ENCODE measurements around the gene ACAT2. TPM values are rescaled to one million over a fixed set of nuclear protein-coding genes. Genes with fewer than 3 reads are reported as not detected.
A peak's percentile ranks its signal among the peaks of the same experiment; 100 is the strongest.
"Not testable (repeated sequence)": the region's sequence is repeated elsewhere in the genome, so short reads cannot be mapped to it uniquely, and the experiment has no call there.

ACAT2 gene
- total RNA-seq, 1 donor from 2014 or later: 11.3 TPM

DNA sequence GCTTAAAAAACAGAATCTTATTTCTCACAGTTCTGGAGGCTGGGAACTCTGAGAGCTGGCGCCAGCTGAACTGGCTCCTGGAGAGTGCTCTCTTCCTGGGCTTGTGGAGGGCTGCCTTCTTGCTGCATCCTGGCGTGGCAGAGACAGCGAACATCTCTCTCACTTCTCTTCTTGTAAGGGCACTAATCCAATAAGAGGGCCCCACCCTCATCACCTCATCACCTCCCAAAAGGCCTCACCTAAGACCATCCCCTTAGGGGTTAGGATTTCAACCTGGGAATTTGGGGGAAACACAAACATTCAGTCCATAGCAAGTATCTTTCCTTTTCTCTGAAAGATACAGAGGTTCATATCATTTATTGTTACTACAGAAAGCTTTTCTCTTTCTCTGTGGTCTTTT lies 62.1 kb downstream of the ACAT2 start:
- no peak overlapping the region for H3K4me3 ChIP-seq
- intact Hi-C loops (cut with DNase I): no loop called here
- TF ChIP-seq, protein P1, sequence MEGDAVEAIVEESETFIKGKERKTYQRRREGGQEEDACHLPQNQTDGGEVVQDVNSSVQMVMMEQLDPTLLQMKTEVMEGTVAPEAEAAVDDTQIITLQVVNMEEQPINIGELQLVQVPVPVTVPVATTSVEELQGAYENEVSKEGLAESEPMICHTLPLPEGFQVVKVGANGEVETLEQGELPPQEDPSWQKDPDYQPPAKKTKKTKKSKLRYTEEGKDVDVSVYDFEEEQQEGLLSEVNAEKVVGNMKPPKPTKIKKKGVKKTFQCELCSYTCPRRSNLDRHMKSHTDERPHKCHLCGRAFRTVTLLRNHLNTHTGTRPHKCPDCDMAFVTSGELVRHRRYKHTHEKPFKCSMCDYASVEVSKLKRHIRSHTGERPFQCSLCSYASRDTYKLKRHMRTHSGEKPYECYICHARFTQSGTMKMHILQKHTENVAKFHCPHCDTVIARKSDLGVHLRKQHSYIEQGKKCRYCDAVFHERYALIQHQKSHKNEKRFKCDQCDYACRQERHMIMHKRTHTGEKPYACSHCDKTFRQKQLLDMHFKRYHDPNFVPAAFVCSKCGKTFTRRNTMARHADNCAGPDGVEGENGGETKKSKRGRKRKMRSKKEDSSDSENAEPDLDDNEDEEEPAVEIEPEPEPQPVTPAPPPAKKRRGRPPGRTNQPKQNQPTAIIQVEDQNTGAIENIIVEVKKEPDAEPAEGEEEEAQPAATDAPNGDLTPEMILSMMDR (IDR thresholded peaks at IDR 0.05): no peak
- no peak for TF ChIP-seq POLR2A (IDR thresholded peaks at IDR 0.05)
- no peak for TF ChIP-seq POLR2AphosphoS5 (IDR thresholded peaks at IDR 0.05; ENCODE audit: insufficient read depth in 1 of 2, low read depth in 1 of 2)
- no peaks in the 10 kb centered on the region for H3K4me1 ChIP-seq
- H3K36me3 ChIP-seq: no peaks in the 10 kb centered on the region
- no peaks in the 10 kb centered on the region for H3K27me3 ChIP-seq
- no peak overlapping the region for H3K27ac ChIP-seq
- no peak for DNase-seq (ENCODE audit: extremely low spot score in 2 of 2)
- no peaks in the 10 kb centered on the region for H3K9me3 ChIP-seq

DNA sequence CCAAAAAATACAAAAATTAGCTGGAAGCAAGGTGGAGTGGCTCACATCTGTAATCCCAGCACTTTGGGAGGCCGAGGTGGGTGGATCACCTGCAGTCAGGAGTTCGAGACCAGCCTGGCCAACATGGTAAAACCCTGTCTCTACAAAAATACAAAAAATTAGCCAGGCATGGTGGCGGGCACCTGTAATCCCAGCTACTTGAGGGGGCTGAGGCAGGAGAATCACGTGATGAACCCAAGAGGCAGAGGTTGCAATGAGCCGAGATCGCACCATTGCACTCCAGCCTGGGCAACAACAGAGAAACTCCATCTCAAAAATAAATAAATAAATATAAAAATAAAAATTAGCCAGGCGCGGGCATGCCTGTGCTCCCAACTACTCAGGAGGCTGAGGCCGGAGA lies 62.8 kb downstream of the ACAT2 start:
- H3K36me3 ChIP-seq; H3K4me3 ChIP-seq; DNase-seq (ENCODE audit: extremely low spot score in 2 of 2); intact Hi-C loops (cut with DNase I); H3K4me1 ChIP-seq; H3K27ac ChIP-seq; H3K27me3 ChIP-seq; H3K9me3 ChIP-seq: not testable (repeated sequence)

DNA sequence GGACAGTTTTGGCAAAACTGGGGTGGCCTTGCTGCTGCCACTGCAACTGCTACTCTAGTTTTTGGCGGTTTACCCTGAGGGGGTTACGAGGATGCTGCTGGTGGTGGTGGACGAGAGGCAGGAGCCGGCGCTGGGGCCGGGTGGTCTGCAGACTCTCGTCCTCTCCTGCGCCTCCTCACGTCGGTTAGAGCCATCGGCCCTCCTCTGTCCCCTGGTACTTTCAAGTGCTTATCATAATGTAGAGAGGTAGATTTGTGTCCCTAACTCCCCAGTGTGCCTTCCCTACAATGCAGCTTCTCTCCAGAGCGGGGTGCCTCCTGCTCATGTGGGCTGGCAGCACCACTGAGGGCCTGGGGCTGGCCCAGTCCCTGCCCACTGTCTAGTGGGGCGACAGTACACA lies 64.2 kb downstream of the ACAT2 start:
- Histone ChIP-seq H3K9me3 (no peaks in the 10 kb centered on the region), H3K36me3 (no peaks in the 10 kb centered on the region), H3K27me3 (no peaks in the 10 kb centered on the region), H3K4me3 (no peak overlapping the region), H3K4me1 (no peaks in the 10 kb centered on the region), H3K27ac (no peak overlapping the region)
- no peak for TF ChIP-seq POLR2AphosphoS5 (IDR thresholded peaks at IDR 0.05; ENCODE audit: insufficient read depth in 1 of 2, low read depth in 1 of 2)
- TF ChIP-seq POLR2A (IDR thresholded peaks at IDR 0.05): no peak
- TF ChIP-seq, protein P1 (IDR thresholded peaks at IDR 0.05): no peak
- no peak for DNase-seq (ENCODE audit: extremely low spot score in 2 of 2)
- intact Hi-C loops (cut with DNase I): no loop called here

DNA sequence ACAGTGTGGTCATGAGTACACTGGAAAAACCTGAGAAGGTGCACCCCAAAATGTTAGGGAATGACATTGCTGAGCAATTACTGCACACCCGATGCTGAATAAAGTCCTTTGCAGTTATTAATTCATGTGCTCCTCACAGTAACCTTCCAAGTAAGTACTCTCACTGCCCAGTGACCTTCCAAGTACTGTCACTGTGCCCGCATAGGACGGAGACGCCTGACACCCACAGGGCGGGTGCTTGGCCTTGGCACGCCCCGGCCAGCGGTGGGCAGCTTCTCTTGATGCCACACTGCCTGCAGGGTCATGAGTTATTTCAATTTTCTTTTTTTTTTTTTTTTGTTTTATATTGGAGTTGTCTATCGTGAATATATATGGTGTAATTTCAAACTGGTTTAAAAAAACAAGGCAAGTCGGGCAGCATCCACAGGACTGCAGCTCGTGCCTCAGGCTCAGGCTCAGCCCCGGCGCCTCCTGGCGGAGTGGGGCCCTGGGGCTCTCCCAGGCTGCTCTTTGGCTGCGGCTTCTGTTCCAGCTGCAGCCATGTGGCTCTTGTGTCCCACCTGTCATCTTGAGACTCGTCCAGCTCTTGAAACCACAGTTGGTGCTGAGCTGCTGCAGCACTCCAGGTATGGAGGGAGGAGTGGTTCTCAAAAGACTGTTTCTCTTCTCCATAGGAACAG lies 65.3 kb downstream of the ACAT2 start:
- no peak for TF ChIP-seq POLR2AphosphoS5 (IDR thresholded peaks at IDR 0.05; ENCODE audit: insufficient read depth in 1 of 2, low read depth in 1 of 2)
- TF ChIP-seq, protein P1 (IDR thresholded peaks at IDR 0.05): no peak
- TF ChIP-seq POLR2A (IDR thresholded peaks at IDR 0.05): no peak
- no peaks in the 10 kb centered on the region for H3K27me3 ChIP-seq
- intact Hi-C loops (cut with DNase I): no loop called here
- H3K36me3 ChIP-seq: no peaks in the 10 kb centered on the region
- no peak overlapping the region for H3K4me3 ChIP-seq
- no peaks in the 10 kb centered on the region for H3K9me3 ChIP-seq
- H3K4me1 ChIP-seq: no peaks in the 10 kb centered on the region
- H3K27ac ChIP-seq: no peak overlapping the region
- DNase-seq (ENCODE audit: extremely low spot score in 2 of 2): no peak

DNA sequence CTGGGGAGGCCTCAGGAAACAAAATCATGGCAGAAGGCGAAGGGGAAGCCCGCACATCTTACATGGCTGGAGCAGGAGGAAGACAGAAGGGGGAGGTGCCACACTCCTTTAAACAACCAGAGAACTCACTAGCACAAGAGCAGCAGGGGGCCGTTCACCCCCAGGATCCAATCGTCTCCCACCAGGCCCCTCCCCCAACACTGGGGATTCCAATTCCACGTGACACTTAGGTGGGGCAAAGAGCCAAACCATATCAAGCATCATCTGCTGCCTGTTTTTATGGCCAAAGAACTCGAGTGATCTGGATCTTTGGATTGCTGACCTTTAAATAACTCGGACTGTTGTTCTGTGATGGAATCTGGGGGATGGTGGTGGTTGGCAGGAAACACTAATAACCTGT lies 66.2 kb downstream of the ACAT2 start:
- TF ChIP-seq, protein P1 (IDR thresholded peaks at IDR 0.05): no peak
- no peak for TF ChIP-seq POLR2A (IDR thresholded peaks at IDR 0.05)
- no peak for TF ChIP-seq POLR2AphosphoS5 (IDR thresholded peaks at IDR 0.05; ENCODE audit: insufficient read depth in 1 of 2, low read depth in 1 of 2)
- DNase-seq (ENCODE audit: extremely low spot score in 2 of 2): no peak

More for the DNA sequence above, 66.2 kb downstream of the ACAT2 start:
- no peak overlapping the region for H3K27ac ChIP-seq
- H3K9me3 ChIP-seq: no peaks in the 10 kb centered on the region
- intact Hi-C loops (cut with DNase I): no loop called here
- no peaks in the 10 kb centered on the region for H3K36me3 ChIP-seq
- peaks cover 1% of the 10 kb centered on the region for H3K4me1 ChIP-seq
- H3K27me3 ChIP-seq: no peaks in the 10 kb centered on the region
- H3K4me3 ChIP-seq: no peak overlapping the region

Small RNA genes within 50 kb of the gene (small RNA-seq; reads per million reads assigned to genes)
- gene RNU4ATAC18P (not detected), gene SNORA20 (67.7 reads per million, percentile 97 among the genes with 10 or more reads in this experiment), gene SNORA29 (not detected)

Other genes with a start within 250 kb of the ACAT2 start
- gene SOD2, start 68.8 kb upstream of the ACAT2 start, total RNA-seq: 597 TPM
- gene WTAP, start 34.5 kb upstream of the ACAT2 start, total RNA-seq: 85.0 TPM
- 80.8 TPM for gene TCP1, start 27.6 kb downstream of the ACAT2 start, total RNA-seq
- 58.7 TPM for gene MRPL18, start 28.4 kb downstream of the ACAT2 start, total RNA-seq
- not detected for gene PNLDC1, start 38.2 kb downstream of the ACAT2 start, total RNA-seq
- 0.49 TPM for gene MAS1, start 128.9 kb downstream of the ACAT2 start, total RNA-seq
- 73.4 TPM for gene IGF2R, start 207.0 kb downstream of the ACAT2 start, total RNA-seq

Data from vagina (tissue), 2 donors.